HAP-1 (cell line): ENCODE data around the gene ARHGEF10L.

Source experiments
- DNase-seq, 2 experiments: peaks; one replicate each; pipeline ENCODE4 v3.0.0-alpha.2; 2016 to 2020; ENCODE audit warnings: low spot score in 2 of 2
- H3K27me3 ChIP-seq: fragments of 250-450 bp; sonication (Bioruptor Pico); 2 replicates; pipeline ENCODE4 v1.5.1; 2020; ENCODE audit warnings: low read depth, mild to moderate bottlenecking, moderate library complexity
- H3K36me3 ChIP-seq: fragments of 250-450 bp; sonication (Bioruptor Pico); replicated peaks from 2 replicates; pipeline ENCODE4 v1.5.1; 2020; ENCODE audit warnings: mild to moderate bottlenecking
- H3K4me1 ChIP-seq: fragments of 250-450 bp; sonication (Bioruptor Pico); 2 replicates; pipeline ENCODE4 v1.5.1; 2020; ENCODE audit warnings: mild to moderate bottlenecking
- H3K4me3 ChIP-seq: fragments of 250-450 bp; sonication (Bioruptor Pico); 2 replicates; pipeline ENCODE4 v1.5.1; 2020; ENCODE audit warnings: mild to moderate bottlenecking, moderate library complexity
- H3K9me3 ChIP-seq: fragments of 250-450 bp; sonication (Bioruptor Pico); 2 replicates; pipeline ENCODE4 v1.5.1; 2020; ENCODE audit warnings: mild to moderate bottlenecking, moderate library complexity
- in situ Hi-C: fragments of 300-500 bp; cut with MboI; formaldehyde crosslinking; loops from 3 replicates; pipeline ENCODE4 v1.14.3; 2020; ENCODE audit warnings: low sequenced_read_pairs, inconsistent platforms, mixed read lengths

ARHGEF10L gene

GRCh38 chr1:17545356-17545755, 5.9 kb downstream of the ARHGEF10L start:
- no peak overlapping the region for H3K4me3 ChIP-seq
- H3K36me3 ChIP-seq, result no peaks in the 10 kb centered on the region
- H3K9me3 ChIP-seq, result no peaks in the 10 kb centered on the region
- H3K4me1 ChIP-seq, result no peaks in the 10 kb centered on the region; the same call in 1 of the 2 replicates
- DNase-seq, result no peak
- in situ Hi-C loops, result no loop called here
- no peaks in the 10 kb centered on the region for H3K27me3 ChIP-seq

DNA sequence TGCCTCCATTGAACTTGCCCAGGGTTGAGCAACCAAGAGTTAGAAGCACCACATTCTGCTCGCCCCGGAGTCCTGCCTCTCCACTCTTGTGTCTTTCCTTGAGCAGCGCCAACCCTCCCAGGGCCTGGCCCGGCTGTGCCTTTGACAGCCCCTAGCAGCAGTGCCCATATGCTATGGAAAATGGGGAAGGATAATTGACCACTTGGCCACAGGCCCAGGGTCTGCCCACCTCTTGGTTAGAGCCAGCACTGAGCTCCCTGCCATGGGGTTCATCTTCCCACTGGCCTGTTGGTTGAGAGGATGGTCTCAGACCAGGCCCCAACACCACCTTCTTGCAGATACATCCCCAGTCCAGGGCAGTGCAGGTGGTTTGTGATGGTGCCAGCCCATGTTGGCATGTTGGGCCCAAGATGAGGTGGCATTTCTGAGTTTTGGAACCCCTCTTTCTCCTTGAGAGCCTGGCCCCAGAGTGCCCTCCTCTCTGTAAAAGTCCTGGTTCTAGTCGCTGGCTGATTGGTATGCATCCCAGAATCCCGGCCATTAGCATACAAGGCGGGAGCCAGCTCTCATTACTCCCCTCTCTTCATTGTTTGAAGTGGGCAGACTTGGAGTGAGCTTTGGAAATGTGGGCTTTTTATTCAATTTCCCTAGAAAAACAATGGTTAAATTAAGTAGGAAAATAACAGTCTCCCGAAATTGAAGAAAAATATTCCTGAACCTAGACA, 7.6 kb downstream of the ARHGEF10L start:
- H3K27me3 ChIP-seq, result no peaks in the 10 kb centered on the region
- DNase-seq, result no peak
- no peaks in the 10 kb centered on the region for H3K36me3 ChIP-seq
- no peaks in the 10 kb centered on the region for H3K4me1 ChIP-seq
- in situ Hi-C loops, result no loop called here
- no peak overlapping the region for H3K4me3 ChIP-seq
- H3K9me3 ChIP-seq, result no peaks in the 10 kb centered on the region

DNA sequence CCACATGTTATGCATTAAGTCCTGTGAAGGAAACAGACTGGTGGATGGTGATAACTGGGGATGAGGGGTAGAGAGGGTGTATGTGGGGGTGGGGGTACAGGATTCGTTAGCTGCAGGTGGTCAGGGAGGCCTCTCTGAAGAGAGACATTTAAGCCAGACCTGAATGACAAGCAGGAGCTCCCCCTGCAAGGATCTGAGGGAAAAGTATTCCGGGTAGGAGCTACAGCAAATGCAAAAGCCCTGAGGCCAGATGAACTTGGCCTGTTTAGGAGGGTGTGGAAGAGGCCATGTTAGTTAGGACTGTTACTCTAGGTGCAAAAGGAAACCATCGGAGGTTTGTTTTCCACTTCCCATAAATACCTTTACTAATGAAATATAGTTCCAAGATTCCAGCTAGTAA, 9.9 kb downstream of the ARHGEF10L start:
- in situ Hi-C loops, result no loop called here
- Histone ChIP-seq H3K4me3 (no peak overlapping the region), H3K36me3 (no peaks in the 10 kb centered on the region), H3K27me3 (no peaks in the 10 kb centered on the region), H3K4me1 (no peaks in the 10 kb centered on the region), H3K9me3 (no peaks in the 10 kb centered on the region)
- DNase-seq, result no peak

- H3K27me3 ChIP-seq, result no peaks in the 10 kb centered on the region
- no peak for DNase-seq
- H3K9me3 ChIP-seq, result no peaks in the 10 kb centered on the region
- in situ Hi-C loops, result no loop called here
- no peak overlapping the region for H3K4me3 ChIP-seq
- H3K4me1 ChIP-seq, result no peaks in the 10 kb centered on the region
- H3K36me3 ChIP-seq, result no peaks in the 10 kb centered on the region
Observed at GRCh38 chr1:17550729-17551584, 11.5 kb downstream of the ARHGEF10L start.

DNA sequence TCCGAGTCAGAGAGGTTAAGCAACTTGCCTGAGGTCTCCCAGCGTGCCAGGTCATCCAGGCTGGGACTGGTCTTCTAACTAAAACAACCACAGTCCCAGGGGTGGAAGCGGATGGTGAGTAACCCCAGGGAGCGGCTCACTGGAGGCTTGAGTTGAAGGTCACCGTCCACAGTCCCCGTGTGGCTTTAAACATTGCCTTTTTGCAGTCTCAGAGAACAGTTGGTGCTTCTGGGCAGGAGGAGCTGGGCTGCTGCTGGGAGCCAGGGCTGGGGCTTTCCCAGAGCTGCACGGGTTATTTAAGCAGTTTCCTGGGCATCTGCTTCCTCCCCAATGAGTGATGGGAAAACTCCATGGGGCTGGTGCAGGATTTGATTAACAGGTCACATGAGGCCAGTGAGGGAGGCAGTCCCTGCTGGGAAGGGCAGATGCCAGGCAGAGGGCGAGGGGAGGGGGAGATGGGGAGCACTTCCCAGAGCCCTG, 12.3 kb downstream of the ARHGEF10L start:
- H3K4me3 ChIP-seq, result no peak overlapping the region
- no peaks in the 10 kb centered on the region for H3K4me1 ChIP-seq
- H3K36me3 ChIP-seq, result no peaks in the 10 kb centered on the region
- in situ Hi-C loops, result no loop called here
- no peaks in the 10 kb centered on the region for H3K27me3 ChIP-seq
- H3K9me3 ChIP-seq, result no peaks in the 10 kb centered on the region
- DNase-seq, result no peak

- Histone ChIP-seq H3K27me3 (no peaks in the 10 kb centered on the region), H3K4me1 (no peaks in the 10 kb centered on the region), H3K4me3 (no peak overlapping the region), H3K9me3 (no peaks in the 10 kb centered on the region), H3K36me3 (no peaks in the 10 kb centered on the region)
- DNase-seq, result no peak
- in situ Hi-C loops, result no loop called here
Observed at GRCh38 chr1:17553975-17554700, 14.6 kb downstream of the ARHGEF10L start.

- DNase-seq, result no peak
- Histone ChIP-seq H3K4me3 (no peak overlapping the region), H3K27me3 (no peaks in the 10 kb centered on the region), H3K4me1 (no peaks in the 10 kb centered on the region), H3K36me3 (no peaks in the 10 kb centered on the region), H3K9me3 (no peaks in the 10 kb centered on the region)
- in situ Hi-C loops, result no loop called here
Observed at GRCh38 chr1:17554954-17555353, 15.5 kb downstream of the ARHGEF10L start.

- Histone ChIP-seq H3K4me3 (no peak overlapping the region), H3K9me3 (no peaks in the 10 kb centered on the region), H3K36me3 (no peaks in the 10 kb centered on the region), H3K4me1 (no peaks in the 10 kb centered on the region), H3K27me3 (no peaks in the 10 kb centered on the region)
- in situ Hi-C loops, result no loop called here
- DNase-seq, result no peak
Observed at GRCh38 chr1:17557986-17558385, 18.5 kb downstream of the ARHGEF10L start.

DNA sequence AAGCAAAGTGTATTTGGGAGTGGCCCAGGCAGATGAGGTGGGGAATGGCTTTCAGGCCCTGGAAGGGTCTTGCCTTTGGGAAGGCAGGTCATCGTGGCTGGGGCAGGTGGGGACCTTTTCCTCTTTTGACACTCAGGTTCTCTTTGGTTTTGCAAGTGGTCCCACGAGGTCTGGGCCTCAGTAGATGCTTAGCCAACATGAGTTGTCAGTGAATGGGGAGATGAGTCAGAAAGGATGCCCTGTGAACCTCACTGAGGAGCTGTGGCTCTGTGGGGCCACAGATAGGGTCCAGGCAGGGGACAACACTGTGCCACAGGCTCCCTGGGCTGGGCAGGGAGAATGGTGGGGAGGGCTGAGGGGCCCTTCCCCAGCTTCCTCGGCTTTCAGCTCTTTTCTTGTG, 19.0 kb downstream of the ARHGEF10L start:
- no peaks in the 10 kb centered on the region for H3K36me3 ChIP-seq
- no peak for DNase-seq
- H3K9me3 ChIP-seq, result no peaks in the 10 kb centered on the region
- no peak overlapping the region for H3K4me3 ChIP-seq
- H3K27me3 ChIP-seq, result no peaks in the 10 kb centered on the region
- in situ Hi-C loops, result no loop called here
- H3K4me1 ChIP-seq, result no peaks in the 10 kb centered on the region

- H3K9me3 ChIP-seq, result no peaks in the 10 kb centered on the region
- H3K4me1 ChIP-seq, result no peaks in the 10 kb centered on the region
- DNase-seq, result no peak
- in situ Hi-C loops, result no loop called here
- H3K36me3 ChIP-seq, result no peaks in the 10 kb centered on the region
- no peaks in the 10 kb centered on the region for H3K27me3 ChIP-seq
- H3K4me3 ChIP-seq, result no peak overlapping the region
Observed at GRCh38 chr1:17558954-17559614, 19.6 kb downstream of the ARHGEF10L start.

GRCh38 chr1:17559615-17560419, 20.3 kb downstream of the ARHGEF10L start:
- no peak for DNase-seq
- Histone ChIP-seq H3K27me3 (no peaks in the 10 kb centered on the region), H3K4me1 (no peaks in the 10 kb centered on the region), H3K4me3 (no peak overlapping the region), H3K9me3 (no peaks in the 10 kb centered on the region), H3K36me3 (no peaks in the 10 kb centered on the region)
- in situ Hi-C loops, result no loop called here

DNA sequence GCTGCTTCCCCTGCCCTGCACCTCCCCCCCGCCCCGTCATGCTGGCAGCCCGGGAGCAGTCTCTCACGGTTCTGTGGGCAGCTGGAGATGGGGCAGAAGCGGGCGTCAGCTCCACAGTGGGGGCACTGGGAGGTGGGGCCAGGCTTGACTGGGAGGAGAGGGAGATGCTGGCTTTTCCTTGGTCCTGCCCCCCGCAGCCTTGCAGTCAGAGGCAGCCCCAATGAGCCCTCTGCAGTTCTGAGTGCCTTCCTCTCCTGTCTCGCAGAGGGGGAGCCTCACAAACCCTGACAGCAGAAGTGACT, 21.7 kb downstream of the ARHGEF10L start:
- in situ Hi-C loops, result no loop called here
- H3K27me3 ChIP-seq, result no peaks in the 10 kb centered on the region

GRCh38 chr1:17561561-17561985, 22.1 kb downstream of the ARHGEF10L start:
- in situ Hi-C loops, result no loop called here
- Histone ChIP-seq H3K4me1 (no peaks in the 10 kb centered on the region), H3K4me3 (no peak overlapping the region), H3K9me3 (no peaks in the 10 kb centered on the region), H3K27me3 (no peaks in the 10 kb centered on the region), H3K36me3 (no peaks in the 10 kb centered on the region)
- DNase-seq, result no peak

More for the DNA sequence above, 21.7 kb downstream of the ARHGEF10L start:
- Histone ChIP-seq H3K4me3 (no peak overlapping the region), H3K9me3 (no peaks in the 10 kb centered on the region), H3K4me1 (no peaks in the 10 kb centered on the region), H3K36me3 (no peaks in the 10 kb centered on the region)
- no peak for DNase-seq
